OCI-LY7 (cell line): ENCODE results near the gene MAL. TPM values are rescaled to one million over a fixed set of nuclear protein-coding genes. Genes with fewer than 3 reads are reported as not detected.

Source experiments
- BruUV-seq: library from RNA; stranded (reverse); fragments of 400-500 nt; replicated peaks from 2 replicates; lab custom pipeline; 2021; lab: Mats Ljungman, UMichigan
- CTCF ChIA-PET: fragments of 300-600 bp; sonication (Branson Sonifier 250); formaldehyde crosslinking; loops from one replicate; lab custom pipeline; 2022; ENCODE audit warnings: antibody characterized with exemption; ENCODE audit not compliant: unreplicated experiment; lab: Charles Lee
- POLR2A ChIA-PET: fragments of 300-600 bp; sonication (Branson Sonifier 250); formaldehyde crosslinking; loops from one replicate; lab custom pipeline; 2022; ENCODE audit warnings: antibody characterized with exemption; lab: Charles Lee
- DNase-seq: peaks from one replicate; pipeline ENCODE4 v3.0.0-alpha.2; 2015; ENCODE audit warnings: low spot score
- H2AFZ ChIP-seq: fragments of 200-600 bp; sonication (generic), shearing (Covaris generic); 2 replicates; pipeline ENCODE4 v1.6.1; 2014; ENCODE audit warnings: mild to moderate bottlenecking, antibody characterized with exemption, low read length, moderate library complexity
- H3K27ac ChIP-seq: fragments of 200-600 bp; sonication (generic); 2 replicates; pipeline ENCODE4 v1.5.1; 2014; ENCODE audit warnings: mixed run types, low read depth, mild to moderate bottlenecking, moderate library complexity, low read length, inconsistent platforms; ENCODE audit not compliant: poor library complexity, severe bottlenecking
- H3K36me3 ChIP-seq: fragments of 200-600 bp; sonication (generic); 2 replicates; pipeline ENCODE4 v1.6.1; 2014; ENCODE audit warnings: mild to moderate bottlenecking, antibody characterized with exemption, low read length, moderate library complexity, mixed read lengths; ENCODE audit not compliant: insufficient read depth
- H3K4me1 ChIP-seq: fragments of 200-600 bp; sonication (generic); 2 replicates; pipeline ENCODE4 v1.5.1; 2014; ENCODE audit warnings: mild to moderate bottlenecking, low read length; ENCODE audit not compliant: insufficient read depth, poor library complexity, severe bottlenecking
- H3K4me2 ChIP-seq: fragments of 200-600 bp; sonication (generic); 2 replicates; pipeline ENCODE4 v1.6.1; 2014; ENCODE audit warnings: mild to moderate bottlenecking, low read length
- H3K4me3 ChIP-seq: fragments of 200-600 bp; sonication (generic); 2 replicates; pipeline ENCODE4 v1.5.1; 2014; ENCODE audit warnings: mild to moderate bottlenecking, low read depth, low read length; ENCODE audit not compliant: poor library complexity, severe bottlenecking
- H3K79me2 ChIP-seq: fragments of 200-600 bp; sonication (generic); 2 replicates; pipeline ENCODE4 v1.6.1; 2016; ENCODE audit warnings: low read depth, mild to moderate bottlenecking, low read length, moderate library complexity, mixed read lengths; ENCODE audit not compliant: insufficient read depth
- H3K9me2 ChIP-seq: fragments of 200-600 bp; sonication (generic); 2 replicates; pipeline ENCODE4 v1.6.1; 2016; ENCODE audit warnings: mild to moderate bottlenecking, low read length, mixed read lengths; ENCODE audit not compliant: insufficient read depth
- H3K9me3 ChIP-seq: fragments of 200-600 bp; sonication (generic); 2 replicates; pipeline ENCODE4 v1.6.1; 2014; ENCODE audit warnings: mild to moderate bottlenecking, mixed run types, low read length, mixed read lengths
- H4K20me1 ChIP-seq: fragments of 200-600 bp; sonication (generic); 2 replicates; pipeline ENCODE4 v1.6.1; 2014; ENCODE audit warnings: mild to moderate bottlenecking, antibody characterized with exemption, low read length, moderate library complexity, mixed read lengths; ENCODE audit not compliant: insufficient read depth
- EZH2phosphoT487 ChIP-seq: fragments of 200-600 bp; sonication (generic); IDR thresholded peaks from 2 replicates; pipeline ENCODE4 v1.6.1; 2018; ENCODE audit warnings: low read depth, borderline replicate concordance, mild to moderate bottlenecking, mixed run types, antibody characterized with exemption, low read length, moderate library complexity, mixed read lengths
- intact Hi-C: fragments of 100-400 bp; cut with micrococcal nuclease; formaldehyde crosslinking; loops from one replicate; pipeline ENCODE4 v1.10.0; 2022; ENCODE audit not compliant: unreplicated experiment
- total RNA-seq, 2 experiments: library from RNA; depleted of rRNA in 1 of 2; stranded (reverse); fragments of >200 nt in 1 of 2; shearing (Covaris generic) in 1 of 2; gene quantifications; 2 replicates each; pipeline ENCODE4 v1.2.3, GENCODE V29; 2014 to 2022
- TF ChIP-seq, protein P1 (sequence below): fragments of 200-600 bp; sonication (generic); conservative IDR thresholded peaks from 2 replicates; pipeline ENCODE4 v1.5.1; 2014; ENCODE audit warnings: mild to moderate bottlenecking, antibody characterized with exemption, low read length, moderate library complexity, mixed read lengths

Gene MAL
- total RNA-seq, 2 experiments from 2014 or later: not detected

- CTCF ChIA-PET: no interaction called here
- H3K4me3 ChIP-seq: no peak overlapping the region
- DNase-seq: no peak
- no peaks in the 10 kb centered on the region for H3K9me2 ChIP-seq
- no peaks in the 10 kb centered on the region for H3K79me2 ChIP-seq
- no peaks in the 10 kb centered on the region for H4K20me1 ChIP-seq
- no peaks in the 10 kb centered on the region for H3K36me3 ChIP-seq
- H3K27ac ChIP-seq: no peak overlapping the region
- H3K4me1 ChIP-seq: peaks cover 6% of the 10 kb centered on the region
- intact Hi-C loops: no loop called here
- BruUV-seq: no TSS peak
- no peak for TF ChIP-seq EZH2phosphoT487
- TF ChIP-seq, protein P1, sequence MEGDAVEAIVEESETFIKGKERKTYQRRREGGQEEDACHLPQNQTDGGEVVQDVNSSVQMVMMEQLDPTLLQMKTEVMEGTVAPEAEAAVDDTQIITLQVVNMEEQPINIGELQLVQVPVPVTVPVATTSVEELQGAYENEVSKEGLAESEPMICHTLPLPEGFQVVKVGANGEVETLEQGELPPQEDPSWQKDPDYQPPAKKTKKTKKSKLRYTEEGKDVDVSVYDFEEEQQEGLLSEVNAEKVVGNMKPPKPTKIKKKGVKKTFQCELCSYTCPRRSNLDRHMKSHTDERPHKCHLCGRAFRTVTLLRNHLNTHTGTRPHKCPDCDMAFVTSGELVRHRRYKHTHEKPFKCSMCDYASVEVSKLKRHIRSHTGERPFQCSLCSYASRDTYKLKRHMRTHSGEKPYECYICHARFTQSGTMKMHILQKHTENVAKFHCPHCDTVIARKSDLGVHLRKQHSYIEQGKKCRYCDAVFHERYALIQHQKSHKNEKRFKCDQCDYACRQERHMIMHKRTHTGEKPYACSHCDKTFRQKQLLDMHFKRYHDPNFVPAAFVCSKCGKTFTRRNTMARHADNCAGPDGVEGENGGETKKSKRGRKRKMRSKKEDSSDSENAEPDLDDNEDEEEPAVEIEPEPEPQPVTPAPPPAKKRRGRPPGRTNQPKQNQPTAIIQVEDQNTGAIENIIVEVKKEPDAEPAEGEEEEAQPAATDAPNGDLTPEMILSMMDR: no peak
- H3K4me2 ChIP-seq: no peak overlapping the region
- H3K9me3 ChIP-seq: no peaks in the 10 kb centered on the region
- POLR2A ChIA-PET: no interaction called here
- H2AFZ ChIP-seq: no peak overlapping the region
Measured at GRCh38 chr2:95072424-95072823, 46.9 kb downstream of the MAL start.

DNA sequence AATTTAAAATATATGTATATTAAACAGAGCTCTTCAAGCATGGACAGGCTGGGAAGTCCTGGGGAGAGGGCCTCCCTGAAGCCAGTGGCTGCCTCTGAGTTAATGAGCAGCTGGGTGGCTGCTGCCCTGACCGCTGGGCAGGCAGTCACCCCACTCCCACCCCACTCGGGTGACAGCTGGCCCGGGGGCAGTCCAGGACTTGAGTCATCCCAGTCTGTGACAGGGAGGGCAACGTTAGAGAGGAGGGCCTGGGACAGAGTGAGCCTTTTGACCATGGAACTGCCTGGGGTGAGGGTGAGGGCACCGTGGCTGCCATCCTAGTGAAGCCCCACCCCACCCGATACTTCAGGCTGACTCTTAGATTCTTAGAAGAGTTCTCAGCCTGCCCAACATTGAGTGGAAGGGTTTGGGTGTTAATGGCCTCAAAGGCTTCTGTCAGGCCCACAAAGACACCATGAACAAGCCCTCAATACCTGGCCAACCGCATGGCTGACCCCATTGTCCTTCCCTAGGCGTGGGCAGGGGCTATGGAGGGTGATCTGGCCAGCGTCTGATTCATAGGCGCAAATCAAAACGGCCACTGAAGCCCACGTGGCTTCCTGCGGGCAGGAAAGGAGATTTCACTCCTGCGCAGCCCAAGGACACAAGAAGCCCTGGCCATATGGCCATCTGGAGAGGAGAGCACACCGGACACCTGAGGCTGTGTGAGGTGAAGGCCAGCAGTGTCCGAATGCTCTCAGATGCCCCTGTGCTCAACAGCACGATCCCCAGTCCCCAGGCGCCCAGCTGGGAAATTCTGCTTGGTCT lies 48.6 kb downstream of the MAL start:
- intact Hi-C loops: no loop called here
- ChIA-PET POLR2A (no interaction called here), CTCF (no interaction called here)
- no peak overlapping the region for H3K4me2 ChIP-seq
- H3K79me2 ChIP-seq: no peaks in the 10 kb centered on the region
- H3K9me2 ChIP-seq: no peaks in the 10 kb centered on the region
- H3K27ac ChIP-seq: no peak overlapping the region
- peaks cover 16% of the 10 kb centered on the region for H3K4me1 ChIP-seq
- H3K36me3 ChIP-seq: no peaks in the 10 kb centered on the region
- no peaks in the 10 kb centered on the region for H3K9me3 ChIP-seq
- DNase-seq: no peak
- TF ChIP-seq, protein P1: no peak
- no peak for TF ChIP-seq EZH2phosphoT487
- no peaks in the 10 kb centered on the region for H4K20me1 ChIP-seq
- no peak overlapping the region for H3K4me3 ChIP-seq
- 0 out of 2 replicates have a peak overlapping the region, but pooled peaks have one; percentile 5 for H2AFZ ChIP-seq
- BruUV-seq: no TSS peak
